Amniotic epithelial cell (primary cell): Measurements from ENCODE around the gene EPN2.
"Not testable (repeated sequence)": the region's sequence is repeated elsewhere in the genome, so short reads cannot be mapped to it uniquely, and the experiment has no call there.

Source experiments
- DNase-seq: peaks from one replicate; pipeline ENCODE4 v3.0.0-alpha.2; 2010; ENCODE audit warnings: low read depth

Gene EPN2

GRCh38 chr17:19268611-19269010 lies 31.4 kb downstream of the EPN2 start:
- no peak for DNase-seq

- no peak for DNase-seq
These were observed 31.9 kb downstream of the EPN2 start for GRCh38 chr17:19269106-19269505.

GRCh38 chr17:19269641-19270040 lies 32.5 kb downstream of the EPN2 start:
- no peak for DNase-seq

DNA sequence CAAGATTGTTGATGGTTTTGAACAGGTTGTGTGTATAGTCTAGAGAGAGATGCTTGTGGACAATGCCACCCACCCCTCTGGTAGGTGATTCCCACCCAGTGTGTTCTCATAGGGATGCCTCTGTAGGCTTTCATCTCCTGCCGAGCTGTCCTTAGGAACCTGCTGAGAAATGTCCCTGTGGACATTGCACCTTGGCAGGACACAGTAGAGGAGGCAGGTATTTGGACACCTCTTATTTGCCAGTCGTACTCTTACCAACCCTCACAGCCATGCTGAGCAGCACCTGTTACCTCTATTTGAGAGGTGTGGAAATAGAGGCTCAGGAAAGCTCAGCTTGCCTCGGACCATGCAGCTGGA lies 33.2 kb downstream of the EPN2 start:
- no peak for DNase-seq

DNA sequence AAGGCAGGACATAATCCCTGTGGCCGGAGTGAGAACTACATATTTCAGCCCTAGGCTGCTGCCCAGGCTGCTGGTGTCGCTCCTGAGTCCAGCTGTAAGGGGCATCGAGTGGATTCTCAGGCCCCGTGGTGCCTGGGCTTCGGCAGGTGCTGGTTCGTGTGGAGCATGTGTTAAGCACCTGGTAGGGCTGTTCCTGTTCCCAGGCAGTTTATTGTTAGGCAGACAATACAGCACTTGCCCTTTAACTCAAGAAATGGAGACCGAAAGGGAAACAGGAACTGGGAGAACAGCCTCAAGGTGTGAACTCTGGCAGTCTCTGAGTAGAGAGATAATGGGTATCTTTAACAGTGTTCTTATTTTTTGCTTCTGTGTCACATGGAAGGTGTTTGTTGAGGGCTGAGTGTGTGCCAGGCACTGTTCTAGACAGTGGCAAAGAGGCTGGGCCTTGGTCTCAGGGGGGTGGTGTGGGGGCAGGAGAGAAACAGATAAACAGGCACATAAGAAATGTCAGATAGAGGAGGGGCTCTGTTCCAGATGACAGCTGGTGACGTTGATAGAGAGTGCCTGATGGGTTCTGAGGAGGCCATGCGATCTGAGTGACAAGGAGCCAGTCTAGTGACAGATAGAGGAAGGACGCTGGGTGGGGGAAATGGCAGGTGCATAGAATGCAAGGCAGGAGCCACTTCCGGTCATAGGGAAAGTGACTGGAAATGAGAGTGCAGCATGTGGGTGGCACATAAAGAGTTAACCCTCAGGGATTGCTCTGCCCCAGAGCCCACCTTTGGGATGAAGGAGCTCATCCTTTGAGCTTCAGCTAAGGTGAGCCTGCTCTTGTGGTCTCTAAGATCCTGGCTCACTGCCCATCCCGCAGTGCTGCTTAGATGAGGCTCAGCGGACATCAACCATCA lies 33.8 kb downstream of the EPN2 start:
- no peak for DNase-seq

DNA sequence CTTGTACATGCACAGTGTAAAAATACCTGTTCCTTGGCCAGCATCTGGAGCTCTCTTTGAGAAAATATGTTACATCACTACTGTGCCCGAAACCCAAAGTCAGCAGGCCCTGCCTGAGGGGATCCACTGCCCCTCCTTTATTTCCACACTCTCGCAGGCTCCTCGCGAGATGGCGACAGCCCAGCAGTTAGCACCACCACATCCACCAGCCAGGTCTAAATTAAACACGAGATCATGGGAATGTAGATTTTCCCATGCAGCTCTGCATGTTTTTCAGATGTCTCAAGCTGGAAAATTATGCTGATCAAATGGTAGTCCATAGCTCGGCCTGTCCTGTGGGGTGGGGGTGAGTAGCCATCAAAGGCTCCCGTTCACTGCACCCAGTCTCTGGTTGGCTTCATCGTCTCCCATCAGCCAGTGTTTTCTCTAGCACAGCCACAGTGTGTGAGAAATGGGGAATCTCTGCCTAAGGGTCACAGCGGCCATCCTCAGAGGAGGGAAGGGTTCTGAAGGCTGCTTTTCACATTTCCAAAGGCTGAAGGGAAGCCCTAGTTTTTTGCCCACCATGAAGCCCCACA lies 34.7 kb downstream of the EPN2 start:
- no peak for DNase-seq

DNA sequence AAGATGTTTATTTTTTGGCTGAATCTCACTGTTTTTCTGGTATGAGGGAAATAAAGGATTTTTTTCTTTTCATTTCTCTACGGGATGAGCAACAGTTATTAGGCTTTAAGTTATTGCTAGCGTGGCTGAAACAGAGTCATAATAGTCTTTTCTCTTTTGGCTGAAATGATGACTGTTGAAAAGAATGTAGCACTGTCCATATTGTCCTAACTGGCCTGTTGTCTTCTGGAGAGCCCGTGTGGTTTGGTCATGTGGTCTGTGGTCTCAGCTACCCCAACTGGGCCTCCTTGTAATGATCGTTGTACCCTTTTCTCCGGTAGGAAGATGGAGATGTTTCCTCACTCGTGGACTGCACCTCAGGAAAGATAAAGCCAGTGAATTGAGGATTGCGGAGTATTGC lies 36.6 kb downstream of the EPN2 start:
- DNase-seq: peak; percentile 50

DNA sequence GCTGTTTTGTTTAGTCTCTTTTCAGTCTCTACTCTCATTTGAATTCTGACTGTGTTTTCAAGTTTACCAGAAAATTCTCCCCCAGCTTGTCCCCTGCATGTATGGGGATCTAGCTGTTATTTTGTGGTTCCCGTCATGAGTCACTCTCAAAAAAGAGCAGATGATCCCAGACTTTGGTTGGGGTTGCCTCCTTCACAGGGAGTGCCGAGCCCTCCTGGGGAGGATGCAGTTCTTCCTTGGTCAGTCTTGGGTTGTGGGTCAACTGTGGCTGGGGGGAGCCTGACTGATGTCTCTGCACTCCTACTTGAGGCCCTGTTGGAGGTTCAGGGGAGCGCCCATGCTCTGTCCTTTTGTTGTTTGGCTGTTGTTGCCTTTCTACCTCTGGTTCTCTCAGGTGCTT lies 37.7 kb downstream of the EPN2 start:
- DNase-seq: peak; percentile 65

DNA sequence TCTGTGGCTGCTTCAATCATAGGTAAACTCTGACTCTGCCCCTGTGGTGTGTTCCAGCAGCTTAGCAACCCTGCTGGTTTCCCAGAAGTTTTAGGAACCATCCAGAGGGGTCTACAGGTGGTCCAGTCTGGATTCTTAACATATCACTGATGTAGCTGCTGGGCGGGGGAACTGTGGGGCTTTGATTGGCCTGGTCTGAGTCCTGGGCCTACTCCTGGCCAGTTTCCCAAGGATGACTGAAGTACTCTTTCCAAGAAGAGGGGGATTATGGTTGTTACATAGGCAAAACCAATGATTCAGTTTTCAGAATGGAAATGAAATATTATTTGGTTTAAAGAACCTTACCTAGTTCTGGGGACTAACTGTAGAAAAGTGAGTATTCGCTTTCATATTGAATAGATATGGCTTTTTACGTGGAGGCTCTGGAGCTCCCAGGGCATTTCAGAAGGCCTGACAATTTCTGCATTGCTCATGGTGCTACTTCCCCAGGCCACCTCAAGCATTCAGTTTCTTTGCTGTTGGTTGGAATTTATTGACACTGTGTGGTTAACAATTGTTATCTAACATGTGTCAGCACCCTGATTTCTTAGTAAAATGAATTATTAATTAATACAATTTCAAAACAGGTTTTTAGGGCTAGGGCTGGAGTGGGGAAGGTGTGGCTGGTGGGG lies 38.4 kb downstream of the EPN2 start:
- DNase-seq: peak; percentile 45

- DNase-seq: not testable (repeated sequence)
These were observed 41.1 kb downstream of the EPN2 start for GRCh38 chr17:19278284-19278683.

GRCh38 chr17:19278729-19279128 lies 41.6 kb downstream of the EPN2 start:
- DNase-seq: peak; percentile 43

DNA sequence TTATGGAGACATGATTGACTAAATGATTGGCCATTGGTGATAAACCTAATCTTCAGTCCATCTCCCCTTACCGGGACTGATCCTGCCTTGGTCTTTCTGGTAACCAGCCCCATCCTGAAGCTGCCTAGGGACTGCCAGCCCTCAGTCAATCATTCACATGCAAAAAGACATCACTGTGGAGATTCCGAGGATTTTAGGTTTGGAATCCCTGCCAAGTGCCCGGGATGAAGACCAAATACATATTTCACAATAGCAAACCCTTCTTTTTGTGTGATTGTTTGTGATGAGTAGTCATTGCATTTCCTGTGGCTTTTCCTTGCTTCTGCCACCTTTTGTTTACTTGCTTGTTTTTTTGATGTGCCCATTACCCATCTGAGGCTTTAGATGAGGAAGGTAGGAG lies 44.0 kb downstream of the EPN2 start:
- no peak for DNase-seq

DNA sequence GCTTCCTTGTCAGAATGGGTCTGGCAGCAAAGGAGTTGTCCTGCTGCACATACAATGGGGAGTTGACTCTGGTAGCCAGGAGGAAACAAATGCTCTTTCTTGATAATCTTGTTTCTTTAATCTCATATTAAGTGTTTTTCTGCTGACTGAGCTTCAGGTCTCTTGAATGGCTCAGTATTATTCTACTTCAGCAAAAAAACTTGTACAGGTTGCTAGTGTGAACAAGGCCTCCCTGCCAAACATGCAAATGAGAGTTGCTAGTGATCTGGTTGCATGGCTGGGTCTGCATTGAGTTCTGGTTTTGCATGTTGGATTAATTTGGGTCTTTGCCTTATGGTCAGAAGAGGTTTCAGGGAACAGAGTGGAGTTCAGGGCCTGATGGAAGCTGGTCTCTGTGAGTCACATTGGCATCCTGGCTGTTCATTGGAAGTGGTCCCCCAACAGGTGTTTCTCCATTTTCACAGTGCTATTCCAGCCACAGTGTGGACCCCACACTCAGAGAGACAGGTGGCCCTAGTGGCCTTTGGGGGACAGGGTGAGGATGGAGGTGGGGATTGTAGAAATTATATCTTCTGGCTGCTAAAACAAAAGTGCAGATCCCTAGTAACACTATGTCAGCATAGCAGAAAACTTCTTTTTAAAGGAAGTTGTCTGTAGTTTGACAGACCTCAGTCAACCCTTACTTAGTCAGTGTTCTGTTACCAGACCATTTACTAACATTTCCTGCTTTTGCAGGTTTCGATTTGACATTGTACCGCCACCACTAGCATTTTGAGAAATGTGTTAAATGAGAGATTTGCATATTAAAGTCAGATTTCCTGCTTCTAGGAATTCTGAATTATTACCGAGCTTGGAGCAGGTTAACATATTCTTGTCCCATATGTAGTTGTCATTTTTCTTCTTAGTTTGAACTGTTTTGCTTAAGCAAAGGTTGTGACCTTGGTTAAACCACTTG lies 47.1 kb downstream of the EPN2 start:
- no peak for DNase-seq

DNA sequence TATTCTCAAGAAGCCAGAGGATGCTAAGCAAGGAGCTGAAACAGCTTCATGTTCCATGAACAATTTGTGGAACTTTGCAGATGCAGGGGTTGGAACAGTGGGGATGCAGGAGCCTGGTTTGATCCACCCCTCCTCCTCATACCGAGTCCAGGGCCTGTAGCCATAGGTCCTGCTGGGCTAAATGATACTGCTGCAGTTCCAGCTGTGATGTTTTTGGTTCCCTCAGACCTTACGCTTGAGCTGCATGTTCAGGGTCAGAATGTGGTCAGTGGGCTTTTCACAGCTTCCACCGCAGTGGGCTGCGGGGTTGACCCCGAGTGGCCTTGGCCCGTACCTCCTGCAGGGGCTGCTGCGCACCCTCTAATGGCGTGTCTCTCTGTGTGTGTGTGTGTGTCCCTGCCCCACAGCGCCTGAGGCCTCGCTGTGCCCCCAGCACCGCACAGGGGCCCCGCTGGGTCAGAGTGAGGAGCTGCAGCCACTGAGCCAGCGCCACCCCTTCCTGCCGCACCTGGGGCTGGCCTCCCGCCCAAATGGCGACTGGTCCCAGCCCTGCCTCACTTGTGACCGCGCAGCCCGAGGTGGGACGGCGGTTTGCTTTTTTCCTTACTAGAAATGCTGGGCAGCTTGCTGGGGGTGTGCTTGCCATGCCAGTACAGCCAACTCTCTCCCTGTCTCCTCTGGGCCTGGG lies 48.2 kb downstream of the EPN2 start:
- no peak for DNase-seq

DNA sequence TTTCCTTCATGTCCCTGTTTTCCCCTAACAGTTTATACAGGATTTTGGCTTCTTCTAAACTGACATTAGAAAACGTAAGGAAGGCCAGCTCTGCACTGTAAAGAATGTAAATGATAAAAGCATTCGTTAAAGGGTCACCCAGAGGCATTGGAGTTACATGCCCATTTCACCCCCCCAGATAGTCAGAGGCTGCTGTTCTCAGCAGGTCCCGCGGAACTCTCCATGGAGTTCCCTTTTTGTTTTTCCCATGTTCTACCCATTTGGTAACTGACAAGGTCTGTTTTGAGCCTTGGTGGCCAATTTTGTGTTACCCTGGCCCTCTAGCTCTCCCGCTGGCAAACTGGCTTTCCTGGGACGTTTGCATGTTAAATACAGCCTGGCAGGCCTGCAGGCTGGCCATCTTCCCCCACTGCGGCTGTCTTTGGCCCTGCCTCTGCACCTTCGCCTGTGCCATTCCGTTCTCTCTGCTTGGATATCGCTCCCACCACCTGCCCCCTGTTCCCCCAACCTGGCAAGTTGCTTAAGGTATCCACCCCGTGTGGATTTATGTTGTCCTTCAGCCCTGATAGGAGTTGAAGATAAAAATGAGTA lies 49.7 kb downstream of the EPN2 start:
- DNase-seq: no peak

GRCh38 chr17:19287651-19288050 lies 50.5 kb downstream of the EPN2 start:
- DNase-seq: no peak

DNA sequence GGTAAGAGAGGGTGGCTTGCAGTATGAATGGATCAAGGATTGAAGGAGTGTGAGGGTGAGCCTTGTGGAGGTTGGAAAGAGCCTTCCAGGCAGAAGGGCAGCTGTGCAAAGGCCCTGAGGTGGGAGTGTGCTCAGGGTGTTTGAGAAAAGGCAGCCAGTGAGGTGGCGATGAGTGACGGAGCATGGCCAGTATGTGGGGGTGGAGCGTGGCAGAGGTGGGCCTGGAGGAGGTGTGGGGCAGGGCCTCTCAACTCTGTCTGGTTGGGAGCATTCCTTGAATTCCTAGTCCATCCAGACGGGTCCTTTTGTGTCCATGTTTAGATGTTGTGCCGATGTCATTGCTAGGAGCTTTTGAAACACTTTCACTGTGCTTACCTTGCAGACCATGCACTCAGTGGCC lies 51.3 kb downstream of the EPN2 start:
- DNase-seq: no peak

GRCh38 chr17:19290066-19290705 lies 53.0 kb downstream of the EPN2 start:
- DNase-seq: peak; percentile 57

DNA sequence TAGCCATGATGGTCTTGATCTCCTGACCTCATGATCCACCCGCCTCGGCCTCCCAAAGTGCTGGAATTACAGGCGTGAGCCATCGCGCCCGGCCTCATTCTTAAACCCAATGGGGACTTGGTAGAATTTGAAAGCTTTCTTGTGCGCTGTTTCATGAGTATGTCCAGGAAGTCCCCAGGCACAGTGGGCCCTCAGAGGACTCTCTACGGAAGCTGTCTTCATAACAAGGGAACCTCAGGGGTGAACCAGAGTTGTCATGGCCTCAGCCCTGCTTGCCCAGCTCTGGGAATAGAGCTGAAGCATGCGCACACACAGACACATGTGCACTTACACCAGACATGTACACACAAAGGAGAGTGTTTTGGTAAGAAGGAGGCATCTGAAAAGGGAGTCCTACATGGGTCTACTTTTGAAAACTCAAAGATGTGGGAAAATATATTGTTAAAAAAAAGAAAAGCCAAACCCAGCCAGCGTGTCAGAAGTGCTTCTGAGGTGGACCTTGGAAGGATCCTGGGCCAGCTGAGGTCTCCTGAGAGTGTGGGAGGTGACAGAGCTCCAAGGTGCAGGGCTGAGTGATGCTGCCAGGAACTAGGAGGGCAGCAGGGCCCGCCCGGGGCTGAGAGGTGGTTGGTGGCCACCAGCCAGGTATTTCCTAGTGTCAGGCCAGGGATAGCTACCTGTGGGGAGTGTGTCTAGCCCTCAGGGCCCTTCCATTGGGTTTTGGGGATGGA lies 54.6 kb downstream of the EPN2 start:
- no peak for DNase-seq

GRCh38 chr17:19292377-19292711 lies 55.2 kb downstream of the EPN2 start:
- no peak for DNase-seq
